Measurements from ENCODE around the gene RAB5IF. TPM values are rescaled to one million over a fixed set of nuclear protein-coding genes. Genes with fewer than 3 reads are reported as not detected.

Gene RAB5IF
- total RNA-seq, 2 experiments from 2014 or later: 87.9 to 97.0 TPM

DNA sequence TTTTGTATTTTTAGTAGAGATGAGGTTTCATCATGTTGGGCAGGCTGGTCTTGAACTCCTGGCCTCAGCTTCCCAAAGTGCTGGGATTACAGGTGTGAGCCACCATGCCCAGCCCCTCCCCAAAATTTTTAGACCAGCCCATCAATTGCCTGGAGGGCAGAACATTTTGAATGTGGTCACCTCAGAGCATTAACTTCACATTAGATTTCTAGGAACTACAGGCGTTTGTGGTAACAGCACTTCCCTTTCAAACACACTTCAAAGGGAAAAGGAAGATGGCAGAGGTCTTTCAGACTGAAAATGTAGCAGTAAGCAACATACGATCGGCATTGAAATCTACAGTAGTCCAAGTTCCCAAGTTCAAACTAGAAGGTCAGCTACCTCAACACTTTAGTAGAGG is 52.7 kb downstream of the RAB5IF start:
- H3K9me3 Mint-ChIP-seq: no peaks in the 10 kb centered on the region
- CTCF ChIA-PET: interaction anchor here (0.6 to 2.0 kb wide), 4 partner anchors 9 to 173 kb away, joined by 3 to 5 read pairs (median 4); partner anchors contain the start of gene RAB5IF
- POLR2A ChIA-PET: no interaction called here
- H3K36me3 Mint-ChIP-seq (ENCODE audit: low read depth): peaks cover 29% of the 10 kb centered on the region
- H3K27ac Mint-ChIP-seq: peak overlapping the region; percentile 87
- H3K4me3 Mint-ChIP-seq: peak overlapping the region; percentile 59
- H3K27me3 Mint-ChIP-seq: no peaks in the 10 kb centered on the region
- peak; percentile 59 for DNase-seq
- peaks cover 38% of the 10 kb centered on the region for H3K4me1 Mint-ChIP-seq

Other genes starting within 250 kb of the RAB5IF start
- gene MYL9, start 64.3 kb upstream of the RAB5IF start, total RNA-seq: under 1 TPM; 0.25 to 0.42 TPM
- 10 to 100 TPM; 24.1 to 26.0 TPM for gene TGIF2, start 32.2 kb upstream of the RAB5IF start, total RNA-seq
- gene SLA2, start 40.4 kb downstream of the RAB5IF start, total RNA-seq: 10 to 100 TPM; 87.3 to 92.7 TPM
- 10 to 100 TPM; 32.8 to 41.2 TPM for gene NDRG3, start 140.3 kb downstream of the RAB5IF start, total RNA-seq
- 10 to 100 TPM; 33.5 to 35.3 TPM for gene DSN1, start 168.0 kb downstream of the RAB5IF start, total RNA-seq